ENCODE measurements around the gene NEUROD6. TPM values are rescaled to one million over a fixed set of nuclear protein-coding genes. Genes with fewer than 3 reads are reported as not detected.

The NEUROD6 gene
- polyA plus RNA-seq, 4 donors, result not detected

DNA sequence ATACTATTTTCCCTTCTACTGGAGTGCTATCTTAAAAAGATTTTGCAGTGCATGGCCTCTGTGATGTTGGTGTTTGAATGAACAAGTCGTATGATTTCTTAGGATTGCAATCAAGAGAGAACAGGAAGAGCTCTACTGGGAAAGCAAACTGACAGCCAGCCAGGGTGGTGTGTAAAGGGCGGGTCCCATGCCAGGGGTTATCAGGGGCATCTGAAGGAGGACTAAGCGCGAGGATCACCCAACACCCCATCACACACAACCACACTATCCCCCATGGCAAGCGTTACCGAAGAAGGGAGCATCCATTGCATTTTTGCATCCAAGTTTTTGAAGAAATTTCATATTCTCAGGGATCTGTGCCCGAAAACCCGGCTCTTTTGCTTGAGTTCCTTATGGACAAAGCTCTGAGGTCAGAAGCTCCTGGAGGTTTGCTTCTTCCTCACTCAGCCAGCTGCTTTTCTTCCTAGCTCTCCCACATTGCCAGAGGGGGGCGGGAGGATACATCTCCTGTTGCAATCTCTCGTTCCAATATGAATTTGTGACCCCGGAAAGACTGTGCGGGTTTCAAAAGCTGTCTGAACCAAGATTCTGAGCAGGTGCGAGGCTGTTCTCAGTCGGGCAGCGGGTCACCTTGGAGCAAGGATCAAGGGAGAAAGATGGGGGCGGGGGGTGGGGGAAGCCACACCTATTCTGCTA is 5.2 kb downstream of the NEUROD6 start:
- no peak for DNase-seq (ENCODE audit: low read depth in 4 of 4, low spot score in 3 of 4)

DNA sequence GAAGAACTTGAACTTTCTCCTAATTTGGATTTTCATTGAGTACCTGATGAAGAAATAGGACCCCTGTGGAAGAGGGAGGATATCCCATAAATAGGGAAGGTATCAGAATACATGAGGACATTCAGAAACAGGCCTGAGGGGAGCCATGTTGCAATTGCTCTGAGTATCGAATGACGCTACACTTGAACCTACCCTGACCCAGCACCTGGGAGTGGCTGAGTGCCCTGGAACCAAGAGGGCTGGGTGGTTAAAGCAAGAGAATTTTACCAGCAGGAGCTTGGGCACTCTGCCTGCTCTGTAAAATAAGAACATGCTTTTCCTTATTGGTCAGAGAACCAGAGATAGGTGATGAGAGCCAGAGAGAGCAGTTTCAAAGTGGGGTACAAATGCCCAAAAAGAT is 7.2 kb downstream of the NEUROD6 start:
- no peak for DNase-seq (ENCODE audit: low read depth in 4 of 4, low spot score in 3 of 4)

DNA sequence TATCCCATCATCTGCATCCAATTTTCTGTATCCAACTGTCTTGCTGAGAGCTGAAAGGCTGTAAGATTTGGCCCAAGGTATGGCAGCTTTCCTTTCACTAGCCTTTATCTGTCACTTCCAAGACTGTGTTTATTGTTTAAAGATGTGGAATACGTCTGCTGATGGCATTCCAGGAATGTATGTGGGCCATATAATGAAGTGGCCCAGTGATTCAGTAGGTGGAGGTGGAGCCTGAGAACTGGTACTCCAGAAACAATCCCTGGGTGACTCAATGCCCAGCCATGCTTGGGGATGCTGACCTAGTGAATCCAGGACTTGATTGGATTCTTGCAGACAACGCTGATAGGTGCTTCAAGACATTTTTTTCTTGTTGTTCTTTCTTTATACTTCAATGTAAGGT is 13.5 kb downstream of the NEUROD6 start:
- DNase-seq (ENCODE audit: low read depth in 4 of 4, low spot score in 3 of 4), result no peak

DNA sequence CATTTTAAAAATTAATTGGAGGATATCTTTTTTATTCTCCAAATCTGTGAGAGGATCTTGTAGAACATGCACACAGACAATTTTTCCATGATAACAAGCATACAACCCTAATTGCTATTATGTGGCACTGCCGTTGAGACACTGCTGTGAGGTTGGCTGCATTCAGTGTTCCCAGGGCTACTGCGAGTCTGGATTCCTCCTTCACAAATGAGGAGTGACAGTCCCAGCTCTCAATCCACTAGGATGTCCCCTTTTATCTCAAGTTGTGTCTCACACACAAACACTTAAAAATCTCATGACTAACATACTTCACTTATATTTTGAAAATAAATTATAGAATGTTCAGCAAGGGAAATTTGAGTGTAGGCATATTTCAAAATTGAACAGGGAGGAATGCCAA is 14.1 kb downstream of the NEUROD6 start:
- DNase-seq (ENCODE audit: low read depth in 4 of 4, low spot score in 3 of 4), result no peak

GRCh38 chr7:31323101-31323500 is 17.4 kb downstream of the NEUROD6 start:
- no peak for DNase-seq (ENCODE audit: low read depth in 4 of 4, low spot score in 3 of 4)

DNA sequence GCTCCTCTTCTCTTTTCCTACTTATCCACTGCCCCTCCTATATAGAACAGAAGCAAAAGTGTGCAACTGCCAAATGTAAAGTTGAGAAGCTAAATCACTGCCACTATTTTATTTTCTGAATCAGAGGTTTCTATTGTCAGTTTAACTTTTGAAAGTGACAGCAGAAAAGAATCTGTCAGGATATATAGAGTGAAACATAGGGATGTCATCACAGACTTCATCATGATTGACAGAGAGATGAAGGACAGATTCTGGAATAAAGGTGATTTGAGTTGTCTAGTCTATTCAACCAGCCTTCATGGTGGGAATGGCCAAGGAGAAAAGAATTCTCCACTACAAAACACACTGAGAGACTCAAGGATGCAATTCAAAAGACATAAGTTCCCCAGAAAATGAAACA is 19.9 kb downstream of the NEUROD6 start:
- DNase-seq (ENCODE audit: low read depth in 4 of 4, low spot score in 3 of 4), result no peak

DNA sequence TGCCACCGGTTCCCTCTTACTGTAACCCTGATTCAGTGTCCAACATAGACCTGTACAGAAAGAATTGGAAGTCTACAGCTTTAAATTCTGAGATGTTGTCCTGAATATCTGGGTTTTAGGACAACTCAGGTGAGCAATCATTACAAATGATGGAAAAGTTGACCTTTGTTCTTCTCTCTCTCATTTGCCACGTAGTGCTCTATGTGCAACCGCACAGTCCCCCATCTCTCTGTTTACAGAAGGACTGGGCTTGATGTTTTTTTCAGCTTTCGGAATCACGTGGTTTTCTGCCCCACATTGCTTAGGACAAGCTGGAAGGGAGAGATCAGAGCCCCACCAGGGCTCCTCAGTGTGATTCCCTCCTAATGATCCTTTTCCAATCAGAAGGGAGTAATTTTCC is 22.2 kb downstream of the NEUROD6 start:
- DNase-seq (ENCODE audit: low read depth in 4 of 4, low spot score in 3 of 4), result no peak

- no peak for DNase-seq (ENCODE audit: low read depth in 4 of 4, low spot score in 3 of 4)
These were observed 23.6 kb downstream of the NEUROD6 start for GRCh38 chr7:31316876-31317275.

DNA sequence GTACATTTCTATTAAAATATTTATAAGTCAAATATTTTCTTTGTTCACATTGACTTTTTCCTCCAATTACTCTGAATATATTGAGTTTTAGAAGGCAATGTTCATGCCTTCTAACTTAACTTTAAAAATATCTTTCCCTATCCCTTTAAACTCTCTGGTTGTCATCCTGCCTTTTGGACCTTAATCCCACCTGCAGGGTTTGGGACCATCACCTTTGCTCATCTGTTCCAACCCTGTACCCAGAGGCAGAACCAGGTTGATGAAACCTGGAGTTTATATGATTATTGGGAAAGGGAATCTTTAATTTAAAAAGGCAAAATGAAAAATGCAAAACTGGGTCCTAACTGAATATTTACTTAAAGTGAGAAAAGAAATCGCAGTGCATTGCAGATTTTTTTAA is 24.8 kb downstream of the NEUROD6 start:
- DNase-seq (ENCODE audit: low read depth in 4 of 4, low spot score in 3 of 4), result no peak

DNA sequence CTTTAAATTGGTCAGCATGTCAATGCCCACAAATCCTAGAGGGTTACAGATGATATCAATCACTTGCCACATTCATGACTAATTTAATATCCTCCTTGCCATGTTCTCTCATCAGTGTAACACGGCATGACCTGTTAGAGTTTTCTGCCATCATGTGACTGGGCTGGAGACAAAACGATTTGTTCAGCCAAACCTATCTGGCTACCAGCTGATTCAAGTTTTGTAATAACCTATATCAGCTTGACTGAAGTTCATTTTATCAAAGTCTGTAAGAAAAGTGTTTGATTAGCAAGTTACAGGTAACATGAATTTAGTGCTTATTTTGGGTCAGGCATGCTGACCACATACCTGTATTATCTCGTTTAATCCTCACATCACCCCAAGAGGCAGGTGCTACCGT is 25.7 kb downstream of the NEUROD6 start:
- DNase-seq (ENCODE audit: low read depth in 4 of 4, low spot score in 3 of 4), result no peak

DNA sequence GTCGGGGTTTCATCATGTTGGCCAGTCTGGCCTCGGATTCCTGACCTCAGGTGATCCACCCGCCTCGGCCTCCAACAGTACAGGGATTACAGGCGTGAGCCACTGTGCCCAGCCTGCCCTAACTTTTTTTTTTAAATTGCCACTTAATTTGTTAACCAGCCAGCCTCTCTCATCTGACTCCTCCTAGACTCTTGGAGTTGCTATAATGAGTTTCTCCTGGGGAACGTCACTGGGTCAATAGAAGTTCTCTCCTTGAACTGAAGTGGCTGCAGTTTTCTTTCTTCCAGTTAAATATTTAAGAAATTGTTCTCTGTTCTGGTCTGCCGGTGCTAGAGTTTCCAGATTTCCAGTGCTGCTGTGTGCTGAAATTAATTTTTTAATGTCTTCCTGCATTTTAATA is 27.6 kb downstream of the NEUROD6 start:
- DNase-seq (ENCODE audit: low read depth in 4 of 4, low spot score in 3 of 4), result no peak

DNA sequence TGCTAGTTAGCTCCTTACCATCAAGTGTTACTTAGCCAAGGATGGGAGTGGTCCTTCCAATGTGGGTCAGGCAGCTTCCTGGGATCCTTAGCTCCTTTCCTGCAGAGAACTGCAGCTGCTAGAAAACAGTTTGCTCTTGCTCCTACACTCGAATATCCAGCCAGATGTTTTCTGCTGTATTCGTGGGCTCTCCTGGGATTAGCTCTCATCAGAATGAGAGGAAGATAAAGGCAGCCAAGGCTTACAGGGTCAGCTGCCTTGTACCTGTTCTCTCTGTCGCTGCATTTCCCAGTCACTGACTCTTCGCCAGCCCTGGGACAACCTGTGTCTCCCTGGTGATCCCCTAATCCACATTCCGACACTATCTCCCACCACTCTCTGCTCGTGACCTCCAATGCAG is 29.0 kb downstream of the NEUROD6 start:
- DNase-seq (ENCODE audit: low read depth in 4 of 4, low spot score in 3 of 4), result no peak

GRCh38 chr7:31310321-31310935 is 30.1 kb downstream of the NEUROD6 start:
- DNase-seq (ENCODE audit: low read depth in 4 of 4, low spot score in 3 of 4), result no peak

DNA sequence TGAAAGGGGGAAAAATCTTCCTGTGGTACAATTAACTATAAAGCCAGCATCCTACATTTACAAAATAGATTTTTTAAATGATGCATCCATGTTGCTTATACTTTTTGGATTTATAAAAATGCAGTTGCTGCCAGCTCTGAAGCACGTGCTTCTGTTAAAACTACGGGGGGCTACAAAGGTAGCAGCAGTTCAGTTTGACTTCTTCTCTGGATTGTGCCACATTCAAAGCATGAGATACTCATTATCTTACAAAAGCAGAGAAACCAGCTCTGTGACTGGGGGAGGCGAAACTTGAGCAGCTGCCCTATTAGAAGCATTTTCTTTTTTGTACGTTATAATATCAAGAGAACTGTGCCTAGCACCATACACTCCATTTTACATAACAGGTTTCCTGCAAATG is 31.1 kb downstream of the NEUROD6 start:
- DNase-seq (ENCODE audit: low read depth in 4 of 4, low spot score in 3 of 4), result no peak

DNA sequence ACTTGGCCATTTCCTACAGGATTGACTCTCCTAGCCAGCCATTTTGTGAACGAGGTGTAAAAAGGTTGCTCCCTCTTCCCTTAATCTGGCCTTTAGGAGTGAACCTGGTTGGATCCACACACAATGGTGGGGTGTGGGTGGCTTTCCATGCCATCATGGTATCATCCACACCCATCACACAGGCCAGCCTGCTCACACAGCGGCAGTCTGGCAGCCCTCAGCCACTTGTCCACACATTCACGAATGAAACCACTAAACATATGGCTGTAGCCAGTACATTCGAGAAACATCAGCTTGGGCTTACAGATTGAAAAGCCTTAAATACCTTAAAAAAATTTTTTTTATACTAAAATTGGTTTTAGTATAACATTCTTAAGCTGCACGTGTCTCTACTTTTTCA is 31.9 kb downstream of the NEUROD6 start:
- no peak for DNase-seq (ENCODE audit: low read depth in 4 of 4, low spot score in 3 of 4)

- no peak for DNase-seq (ENCODE audit: low read depth in 4 of 4, low spot score in 3 of 4)
These were observed 32.6 kb downstream of the NEUROD6 start for GRCh38 chr7:31307972-31308371.

GRCh38 chr7:31305260-31305659 is 35.3 kb downstream of the NEUROD6 start:
- DNase-seq (ENCODE audit: low read depth in 4 of 4, low spot score in 3 of 4), result no peak

DNA sequence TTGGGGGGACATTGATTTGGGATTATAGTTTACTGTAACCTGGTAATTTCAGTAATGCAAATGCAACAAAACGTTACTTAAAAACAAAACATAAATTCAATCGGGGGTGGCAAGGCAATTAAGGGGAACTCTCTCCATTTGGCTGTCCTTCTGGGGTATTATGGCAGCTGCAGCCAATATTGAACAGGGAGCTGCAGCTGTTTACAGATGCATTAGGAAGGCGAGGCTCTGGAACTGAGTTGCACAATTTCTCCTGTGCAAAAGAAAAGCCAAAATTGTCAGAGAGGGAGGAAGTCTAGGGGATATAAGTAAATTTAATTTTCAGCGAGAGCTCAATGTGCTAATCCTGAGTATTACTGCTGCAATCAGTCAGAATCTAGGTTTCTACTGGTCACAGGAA is 36.1 kb downstream of the NEUROD6 start:
- DNase-seq (ENCODE audit: low read depth in 4 of 4, low spot score in 3 of 4), result no peak

GRCh38 chr7:31302356-31302755 is 38.2 kb downstream of the NEUROD6 start:
- DNase-seq (ENCODE audit: low read depth in 4 of 4, low spot score in 3 of 4), result no peak

GRCh38 chr7:31299336-31299735 is 41.2 kb downstream of the NEUROD6 start:
- DNase-seq (ENCODE audit: low read depth in 4 of 4, low spot score in 3 of 4), result no peak

DNA sequence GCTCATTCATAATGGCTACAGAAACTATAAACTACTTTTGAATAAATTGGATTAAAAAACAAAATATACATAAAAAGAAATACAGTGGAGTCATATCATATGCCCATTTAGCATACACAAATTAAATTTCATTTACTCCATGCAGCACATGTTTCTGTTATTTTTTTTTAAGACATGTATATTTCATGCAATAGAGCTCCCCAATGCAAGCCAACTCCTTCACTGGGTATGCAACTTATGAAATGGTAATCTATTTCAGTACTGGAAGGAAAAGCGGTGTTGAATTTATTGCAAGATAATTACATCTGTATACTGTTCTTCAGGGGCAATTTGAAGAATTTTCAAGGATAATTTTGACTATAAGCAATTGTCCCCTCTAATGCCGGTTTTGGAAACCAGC is 49.9 kb downstream of the NEUROD6 start:
- DNase-seq (ENCODE audit: low read depth in 4 of 4, low spot score in 3 of 4), result no peak

Measured in right renal pelvis (tissue), 4 donors.